Mesothelial cell of epicardium (in vitro differentiated cells): ENCODE data around the gene PCSK6. TPM values are rescaled to one million over a fixed set of nuclear protein-coding genes. Genes with fewer than 3 reads are reported as not detected.

Source experiments
- DNase-seq, 2 experiments: peaks; one replicate each; pipeline ENCODE4 v3.0.0; 2021; ENCODE audit warnings: low spot score in 2 of 2; ENCODE audit not compliant: unreplicated experiment in 2 of 2
- H3K27ac Mint-ChIP-seq: 2 replicates; pipeline ENCODE4 v1.8.0; 2021; ENCODE audit warnings: mixed read lengths
- H3K27me3 Mint-ChIP-seq: 2 replicates; pipeline ENCODE4 v1.8.0; 2021; ENCODE audit warnings: low read depth, mixed read lengths
- H3K36me3 Mint-ChIP-seq: 2 replicates; pipeline ENCODE4 v1.8.0; 2021; ENCODE audit warnings: mixed read lengths
- H3K4me1 Mint-ChIP-seq: 2 replicates; pipeline ENCODE4 v1.8.0; 2021; ENCODE audit warnings: mixed read lengths
- H3K4me3 Mint-ChIP-seq: 2 replicates; pipeline ENCODE4 v1.8.0; 2021; ENCODE audit warnings: mild to moderate bottlenecking, moderate library complexity, mixed read lengths
- H3K9me3 Mint-ChIP-seq: 2 replicates; pipeline ENCODE4 v1.8.0; 2021; ENCODE audit warnings: mixed read lengths
- total RNA-seq: library from RNA; stranded (reverse); gene quantifications from 3 replicates; pipeline ENCODE4 v1.2.1, GENCODE V29; 2021
- TF ChIP-seq, protein P1 (sequence below): fragments of 200-600 bp; sonication (generic); IDR thresholded peaks from one replicate; pipeline ENCODE4 v1.5.0; 2021; ENCODE audit warnings: antibody characterized with exemption; ENCODE audit not compliant: unreplicated experiment

PCSK6 gene
- total RNA-seq, 1 donor from 2014 or later, result 4.5 TPM

GRCh38 chr15:101453123-101454120 lies 36.1 kb downstream of the PCSK6 start:
- TF ChIP-seq, protein P1, sequence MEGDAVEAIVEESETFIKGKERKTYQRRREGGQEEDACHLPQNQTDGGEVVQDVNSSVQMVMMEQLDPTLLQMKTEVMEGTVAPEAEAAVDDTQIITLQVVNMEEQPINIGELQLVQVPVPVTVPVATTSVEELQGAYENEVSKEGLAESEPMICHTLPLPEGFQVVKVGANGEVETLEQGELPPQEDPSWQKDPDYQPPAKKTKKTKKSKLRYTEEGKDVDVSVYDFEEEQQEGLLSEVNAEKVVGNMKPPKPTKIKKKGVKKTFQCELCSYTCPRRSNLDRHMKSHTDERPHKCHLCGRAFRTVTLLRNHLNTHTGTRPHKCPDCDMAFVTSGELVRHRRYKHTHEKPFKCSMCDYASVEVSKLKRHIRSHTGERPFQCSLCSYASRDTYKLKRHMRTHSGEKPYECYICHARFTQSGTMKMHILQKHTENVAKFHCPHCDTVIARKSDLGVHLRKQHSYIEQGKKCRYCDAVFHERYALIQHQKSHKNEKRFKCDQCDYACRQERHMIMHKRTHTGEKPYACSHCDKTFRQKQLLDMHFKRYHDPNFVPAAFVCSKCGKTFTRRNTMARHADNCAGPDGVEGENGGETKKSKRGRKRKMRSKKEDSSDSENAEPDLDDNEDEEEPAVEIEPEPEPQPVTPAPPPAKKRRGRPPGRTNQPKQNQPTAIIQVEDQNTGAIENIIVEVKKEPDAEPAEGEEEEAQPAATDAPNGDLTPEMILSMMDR, result no peak
- no peak for DNase-seq
- H3K27ac Mint-ChIP-seq, result no peak overlapping the region
- H3K27me3 Mint-ChIP-seq, result peaks cover 15% of the 10 kb centered on the region
- H3K9me3 Mint-ChIP-seq, result no peaks in the 10 kb centered on the region
- H3K4me3 Mint-ChIP-seq, result no peak overlapping the region
- no peaks in the 10 kb centered on the region for H3K36me3 Mint-ChIP-seq
- H3K4me1 Mint-ChIP-seq, result peaks cover 17% of the 10 kb centered on the region

- Mint-ChIP-seq H3K4me1 (peaks cover 17% of the 10 kb centered on the region), H3K27me3 (peaks cover 18% of the 10 kb centered on the region), H3K9me3 (no peaks in the 10 kb centered on the region), H3K4me3 (no peak overlapping the region), H3K36me3 (no peaks in the 10 kb centered on the region), H3K27ac (no peak overlapping the region)
- no peak for DNase-seq
- TF ChIP-seq, protein P1, result no peak
Observed at GRCh38 chr15:101452572-101452971, 36.9 kb downstream of the PCSK6 start.

GRCh38 chr15:101451846-101452245 lies 37.7 kb downstream of the PCSK6 start:
- no peak for DNase-seq

GRCh38 chr15:101451266-101451799 lies 38.2 kb downstream of the PCSK6 start:
- Mint-ChIP-seq H3K4me1 (peaks cover 17% of the 10 kb centered on the region), H3K36me3 (no peaks in the 10 kb centered on the region), H3K27ac (no peak overlapping the region)

More at GRCh38 chr15:101451846-101452245, 37.7 kb downstream of the PCSK6 start:
- Mint-ChIP-seq H3K27ac (no peak overlapping the region), H3K9me3 (no peaks in the 10 kb centered on the region), H3K27me3 (peaks cover 18% of the 10 kb centered on the region), H3K4me1 (peaks cover 17% of the 10 kb centered on the region), H3K36me3 (no peaks in the 10 kb centered on the region), H3K4me3 (no peak overlapping the region)
- TF ChIP-seq, protein P1, result no peak

GRCh38 chr15:101450403-101451265 lies 38.9 kb downstream of the PCSK6 start:
- no peak overlapping the region for H3K4me3 Mint-ChIP-seq
- H3K4me1 Mint-ChIP-seq, result peaks cover 17% of the 10 kb centered on the region
- peaks cover 24% of the 10 kb centered on the region for H3K27me3 Mint-ChIP-seq
- no peak overlapping the region for H3K27ac Mint-ChIP-seq
- TF ChIP-seq, protein P1, result no peak
- no peak for DNase-seq
- H3K9me3 Mint-ChIP-seq, result no peaks in the 10 kb centered on the region
- H3K36me3 Mint-ChIP-seq, result no peaks in the 10 kb centered on the region

More at GRCh38 chr15:101451266-101451799, 38.2 kb downstream of the PCSK6 start:
- TF ChIP-seq, protein P1, result no peak
- Mint-ChIP-seq H3K27me3 (peaks cover 22% of the 10 kb centered on the region), H3K9me3 (no peaks in the 10 kb centered on the region), H3K4me3 (no peak overlapping the region)
- peak in 1 of 2 experiments; percentile 48 for DNase-seq
